Endometrium (tissue), 2 donors: ENCODE results near the gene PTPRR.

Experiments
- FAIRE-seq: peaks from 2 replicates; lab custom pipeline; 2012; peaks lifted over from hg19 to GRCh38; lab: Jason Lieb, UNC
- donor health status: control.
- donor health status: control.

Gene PTPRR

GRCh38 chr12:70796989-70797388 is 123.5 kb downstream of the PTPRR start:
- no peak for FAIRE-seq

DNA sequence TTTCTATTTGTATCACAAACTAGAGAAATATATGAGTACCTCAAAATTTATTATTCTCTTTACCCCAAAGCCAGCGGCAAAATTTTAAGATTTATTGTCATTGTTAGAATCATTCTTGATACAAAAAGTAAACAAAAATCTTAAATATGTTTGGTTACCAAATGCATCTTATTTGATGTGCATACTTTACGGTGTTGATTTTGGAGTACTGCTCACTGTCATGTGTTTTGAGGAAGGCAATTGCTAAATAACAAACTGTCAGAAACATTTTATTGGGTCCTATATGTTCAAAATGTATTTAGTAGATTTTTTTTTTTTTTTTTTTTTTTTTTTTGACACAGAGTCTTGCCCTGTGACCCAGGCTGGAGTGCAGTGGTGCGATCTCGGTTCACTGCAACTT is 124.9 kb downstream of the PTPRR start:
- no peak for FAIRE-seq

- no peak for FAIRE-seq
Measured at GRCh38 chr12:70794131-70794530, 126.4 kb downstream of the PTPRR start.

GRCh38 chr12:70788774-70789173 is 131.8 kb downstream of the PTPRR start:
- FAIRE-seq: no peak

DNA sequence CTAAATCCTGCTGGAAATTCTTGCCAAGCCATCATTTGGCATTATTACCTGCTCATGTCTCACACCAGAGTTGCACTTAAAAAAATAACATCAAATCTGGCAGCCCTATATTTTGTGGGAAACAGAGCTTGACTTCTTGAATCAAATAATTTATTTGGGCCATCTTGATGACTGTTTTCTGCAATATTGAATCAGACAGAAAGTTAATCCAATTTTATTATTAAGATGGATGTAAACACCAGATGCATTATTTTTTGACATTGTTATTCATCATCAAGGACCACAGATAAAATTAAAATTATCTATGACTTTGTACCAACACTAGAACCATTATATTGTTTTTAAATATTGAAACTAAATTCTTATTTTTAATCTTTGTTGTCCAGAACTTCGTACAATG is 132.9 kb downstream of the PTPRR start:
- FAIRE-seq: no peak

DNA sequence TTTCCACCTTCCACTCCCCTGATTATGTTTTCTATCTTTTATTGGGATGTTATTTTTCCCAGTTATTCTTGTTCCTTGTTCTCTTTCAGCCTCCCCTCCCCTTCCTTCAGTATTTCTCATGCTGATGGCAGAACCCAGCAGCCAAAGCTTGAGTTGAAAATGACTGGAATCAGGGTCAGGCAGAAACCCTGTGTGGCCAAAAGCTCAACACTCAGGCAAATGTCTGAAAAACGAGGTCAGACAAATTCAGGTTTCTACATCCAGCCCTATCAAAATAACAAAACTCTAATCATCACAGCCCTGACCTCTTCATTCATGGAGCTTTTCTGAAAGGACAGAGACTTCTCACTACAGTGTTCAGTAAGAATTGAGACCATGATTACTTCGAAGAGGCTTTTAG is 134.6 kb downstream of the PTPRR start:
- no peak for FAIRE-seq

DNA sequence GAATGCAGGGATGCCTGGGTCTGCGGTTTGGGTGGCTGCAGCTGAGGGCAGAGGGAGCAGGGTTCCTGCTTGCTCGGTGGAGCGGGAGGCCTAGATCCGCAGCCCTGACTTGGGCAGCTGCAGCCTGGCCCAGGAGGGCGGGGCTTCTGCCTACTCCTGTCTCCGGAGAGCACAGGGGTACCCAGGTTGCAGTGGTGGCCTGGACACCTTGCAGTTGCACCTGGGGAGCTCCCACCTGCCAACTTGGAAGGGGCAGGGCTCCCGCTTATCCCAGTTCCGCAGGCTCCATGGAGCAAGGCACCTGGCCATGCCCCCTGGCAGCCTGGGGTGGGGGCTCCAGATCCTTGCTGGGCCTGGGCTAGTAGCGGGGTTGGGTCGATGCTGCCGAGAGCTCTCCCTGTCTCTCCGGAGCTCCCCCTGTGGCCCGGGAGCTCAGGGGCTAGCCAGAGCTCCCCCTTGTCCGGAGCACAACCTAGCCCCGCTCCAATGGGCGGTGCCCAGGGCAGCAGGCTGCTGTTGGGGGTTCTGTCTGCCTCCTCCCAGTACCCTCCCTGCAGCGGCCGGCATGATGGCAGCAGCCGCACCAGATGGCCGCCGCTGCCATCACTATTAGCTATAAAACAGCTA is 136.4 kb downstream of the PTPRR start:
- no peak for FAIRE-seq

GRCh38 chr12:70783455-70783854 is 137.1 kb downstream of the PTPRR start:
- FAIRE-seq: no peak

- no peak for FAIRE-seq
Measured at GRCh38 chr12:70779250-70779649, 141.3 kb downstream of the PTPRR start.

GRCh38 chr12:70774055-70774454 is 146.5 kb downstream of the PTPRR start:
- no peak for FAIRE-seq

GRCh38 chr12:70772836-70773235 is 147.7 kb downstream of the PTPRR start:
- FAIRE-seq: no peak

DNA sequence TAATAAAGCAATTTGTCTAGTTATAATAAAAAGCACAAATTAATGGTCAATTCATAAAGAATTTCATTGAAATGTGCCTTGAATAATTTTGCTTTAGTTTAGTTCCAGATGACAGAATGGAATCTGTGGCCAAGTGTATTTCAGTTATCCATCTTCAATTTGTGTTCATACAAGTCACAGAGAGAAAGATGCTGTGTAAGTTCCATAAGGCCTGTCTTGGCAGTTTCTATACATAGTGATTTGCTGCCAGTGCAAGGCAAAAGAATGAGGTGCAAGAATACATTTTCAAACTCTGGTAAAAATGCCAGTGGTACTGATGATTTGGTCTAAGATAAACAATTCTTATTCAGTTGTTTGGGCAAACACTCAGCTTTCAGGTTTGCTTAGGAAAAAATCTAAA is 149.0 kb downstream of the PTPRR start:
- FAIRE-seq: no peak

DNA sequence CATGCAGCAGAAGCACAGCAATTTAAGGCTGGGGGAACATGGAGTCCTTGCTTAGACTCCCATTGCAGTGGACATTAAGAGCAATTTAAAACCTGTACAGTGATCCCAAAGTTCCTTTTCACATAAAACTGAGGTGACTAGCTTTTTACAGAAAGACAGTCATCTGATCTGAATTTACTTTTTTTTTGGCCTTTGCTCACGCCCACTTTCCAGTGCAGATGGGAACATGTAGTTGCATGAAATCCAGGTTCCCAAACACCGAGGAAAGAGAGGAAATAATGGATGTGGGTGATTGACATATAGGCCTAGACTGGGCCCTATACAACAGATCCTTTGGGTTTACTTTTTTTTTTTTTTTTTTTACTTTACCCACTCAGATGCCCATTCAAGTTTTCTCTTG is 156.9 kb downstream of the PTPRR start:
- FAIRE-seq: no peak

DNA sequence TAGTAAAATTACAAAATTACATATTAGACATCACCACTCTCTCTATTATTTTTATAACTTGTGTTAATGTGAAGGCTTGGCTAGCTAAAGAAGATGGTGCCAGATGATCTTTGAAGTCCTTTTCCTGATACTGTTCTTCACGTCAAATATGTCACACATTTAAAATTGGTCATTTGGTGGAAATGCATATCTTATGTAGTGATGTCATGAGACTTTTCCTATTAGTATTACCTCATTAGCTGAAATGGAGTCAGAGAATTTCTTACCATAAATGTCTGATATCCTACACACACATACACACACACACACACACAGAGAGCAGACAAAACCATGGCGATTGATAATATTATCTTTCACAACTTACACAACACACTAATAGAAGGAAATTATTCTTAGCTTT is 158.5 kb downstream of the PTPRR start:
- no peak for FAIRE-seq

GRCh38 chr12:70759161-70759918 is 161.2 kb downstream of the PTPRR start:
- FAIRE-seq: no peak

GRCh38 chr12:70758494-70758845 is 162.1 kb downstream of the PTPRR start:
- no peak for FAIRE-seq

- no peak for FAIRE-seq
Measured at GRCh38 chr12:70757830-70758493, 162.6 kb downstream of the PTPRR start.

- no peak for FAIRE-seq
Measured at GRCh38 chr12:70756791-70757190, 163.7 kb downstream of the PTPRR start.

GRCh38 chr12:70756118-70756517 is 164.4 kb downstream of the PTPRR start:
- no peak for FAIRE-seq

GRCh38 chr12:70754330-70754741 is 166.2 kb downstream of the PTPRR start:
- FAIRE-seq: no peak

- FAIRE-seq: no peak
Measured at GRCh38 chr12:70752327-70752726, 168.2 kb downstream of the PTPRR start.

DNA sequence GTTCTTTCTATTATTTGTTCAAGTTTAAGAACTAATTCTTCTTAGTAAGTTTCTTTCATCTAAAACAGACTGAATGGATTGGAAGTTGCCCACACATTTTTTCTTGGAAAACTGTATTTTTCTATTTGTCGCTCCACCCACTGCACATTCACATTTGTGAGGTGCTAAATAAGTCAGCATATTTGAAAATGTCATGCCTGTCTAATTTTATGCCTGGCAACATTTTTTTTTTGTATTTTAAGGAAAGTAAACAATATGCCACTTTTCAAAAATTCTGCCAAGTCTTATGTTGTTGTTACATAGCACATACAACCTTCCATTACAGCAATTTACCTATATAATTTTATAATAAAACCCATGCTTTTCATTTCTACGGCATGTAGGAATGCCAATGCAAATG is 170.6 kb downstream of the PTPRR start:
- FAIRE-seq: no peak

DNA sequence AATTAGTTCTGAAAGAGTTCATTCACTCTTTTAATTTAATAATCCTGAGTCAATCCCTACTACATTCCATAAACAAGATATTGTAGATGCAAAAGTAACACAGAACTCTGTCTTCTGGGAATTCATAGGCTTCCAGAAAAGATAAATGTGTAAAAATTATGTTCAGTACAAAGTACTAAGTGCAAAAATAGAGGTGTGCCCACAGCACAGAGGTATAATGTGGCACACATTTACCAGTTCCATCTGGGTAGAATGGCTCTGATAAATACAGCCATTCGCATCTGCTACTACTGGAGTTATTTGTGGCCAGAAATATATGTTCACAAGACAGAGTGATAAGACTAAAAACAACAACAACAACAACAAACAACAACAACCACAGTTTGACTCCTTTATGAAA is 171.7 kb downstream of the PTPRR start:
- no peak for FAIRE-seq
